Lower lobe of right lung (tissue), 2 donors: ENCODE data around the gene UGGT2. TPM values are rescaled to one million over a fixed set of nuclear protein-coding genes. Genes with fewer than 3 reads are reported as not detected.

ENCODE experiments used
- ATAC-seq, 2 donors: fragments of 200-7000 bp; cut with Tn5 transposase; one replicate each; pipeline ENCODE4 v1.9.1; 2020 to 2022; ENCODE audit warnings: mild to moderate bottlenecking in 2 of 2, moderate library complexity in 2 of 2
- DNase-seq: peaks from one replicate; pipeline ENCODE4 v3.0.0-alpha.2; 2020
- H3K27ac ChIP-seq: fragments of 200-600 bp; one replicate; pipeline ENCODE4 v1.8.0; 2022
- H3K27me3 ChIP-seq: fragments of 200-600 bp; one replicate; pipeline ENCODE4 v1.8.0; 2022; ENCODE audit warnings: low read depth
- H3K36me3 ChIP-seq: fragments of 200-600 bp; one replicate; pipeline ENCODE4 v1.8.0; 2022; ENCODE audit warnings: mild to moderate bottlenecking
- H3K4me1 ChIP-seq: fragments of 200-600 bp; one replicate; pipeline ENCODE4 v1.8.0; 2022
- H3K4me3 ChIP-seq: fragments of 200-600 bp; one replicate; pipeline ENCODE4 v1.8.0; 2022; ENCODE audit warnings: mild to moderate bottlenecking
- H3K9me3 ChIP-seq: fragments of 200-600 bp; one replicate; pipeline ENCODE4 v1.8.0; 2022
- CTCF ChIP-seq: fragments of 200-600 bp; IDR thresholded peaks from one replicate; pipeline ENCODE4 v1.8.0; 2022; ENCODE audit warnings: antibody characterized with exemption, mild to moderate bottlenecking
- intact Hi-C: fragments of 100-400 bp; cut with DNase I; formaldehyde crosslinking; loops from one replicate; pipeline ENCODE4 v1.11.0; 2022
- total RNA-seq: library from RNA; stranded (reverse); fragmentation: NEBNext Ultra II Directional; extraction: Animal tissue kit (Norgen Biotek cat#: 25700); gene quantifications from one replicate; pipeline ENCODE4 v1.2.1, GENCODE V29; 2021
- donor health status: DM: no; HTN: yes; CAD: no; lungs with severe emphysema.

Gene UGGT2
- total RNA-seq, 1 donor from 2014 or later = 18.0 TPM

- no peaks in the 10 kb centered on the region for H3K27me3 ChIP-seq
- H3K36me3 ChIP-seq = no peaks in the 10 kb centered on the region
- DNase-seq = no peak
- ATAC-seq = no peak
- no peak for TF ChIP-seq CTCF
- no peak overlapping the region for H3K4me3 ChIP-seq
- H3K9me3 ChIP-seq = peaks cover 19% of the 10 kb centered on the region
- intact Hi-C loops = no loop called here
- no peaks in the 10 kb centered on the region for H3K4me1 ChIP-seq
- H3K27ac ChIP-seq = no peak overlapping the region
Measured at GRCh38 chr13:95957331-95957730, 95.9 kb downstream of the UGGT2 start.

- Histone ChIP-seq H3K27ac (no peak overlapping the region), H3K9me3 (peaks cover 19% of the 10 kb centered on the region), H3K27me3 (no peaks in the 10 kb centered on the region), H3K4me1 (no peaks in the 10 kb centered on the region), H3K36me3 (no peaks in the 10 kb centered on the region), H3K4me3 (no peak overlapping the region)
- no peak for ATAC-seq
- TF ChIP-seq CTCF = no peak
- DNase-seq = no peak
- intact Hi-C loops = no loop called here
Measured at GRCh38 chr13:95956589-95957148, 96.5 kb downstream of the UGGT2 start.

GRCh38 chr13:95955719-95956118, 97.5 kb downstream of the UGGT2 start:
- Histone ChIP-seq H3K9me3 (peaks cover 14% of the 10 kb centered on the region), H3K36me3 (no peaks in the 10 kb centered on the region), H3K4me3 (no peak overlapping the region), H3K27ac (no peak overlapping the region), H3K4me1 (no peaks in the 10 kb centered on the region), H3K27me3 (no peaks in the 10 kb centered on the region)
- TF ChIP-seq CTCF = no peak
- intact Hi-C loops = no loop called here
- ATAC-seq (no peak), DNase-seq (no peak)

GRCh38 chr13:95955255-95955654, 97.9 kb downstream of the UGGT2 start:
- Histone ChIP-seq H3K27me3 (no peaks in the 10 kb centered on the region), H3K9me3 (peaks cover 9% of the 10 kb centered on the region), H3K4me3 (no peak overlapping the region), H3K27ac (no peak overlapping the region), H3K4me1 (no peaks in the 10 kb centered on the region), H3K36me3 (no peaks in the 10 kb centered on the region)
- no peak for TF ChIP-seq CTCF
- DNase-seq (no peak), ATAC-seq (no peak)
- intact Hi-C loops = no loop called here

- Histone ChIP-seq H3K36me3 (no peaks in the 10 kb centered on the region), H3K27ac (no peak overlapping the region), H3K4me1 (no peaks in the 10 kb centered on the region), H3K9me3 (peaks cover 3% of the 10 kb centered on the region), H3K4me3 (no peak overlapping the region), H3K27me3 (no peaks in the 10 kb centered on the region)
- TF ChIP-seq CTCF = no peak
- intact Hi-C loops = no loop called here
- DNase-seq = no peak
- ATAC-seq = no peak
Measured at GRCh38 chr13:95954266-95954665, 98.9 kb downstream of the UGGT2 start.

GRCh38 chr13:95950103-95950502, 103.1 kb downstream of the UGGT2 start:
- Histone ChIP-seq H3K9me3 (no peaks in the 10 kb centered on the region), H3K27ac (no peak overlapping the region), H3K4me3 (no peak overlapping the region), H3K27me3 (no peaks in the 10 kb centered on the region), H3K4me1 (no peaks in the 10 kb centered on the region), H3K36me3 (peaks cover 10% of the 10 kb centered on the region)
- no peak for TF ChIP-seq CTCF
- intact Hi-C loops = no loop called here
- ATAC-seq = no peak
- no peak for DNase-seq
